ENCODE data around the gene KLHL4. TPM values are rescaled to one million over a fixed set of nuclear protein-coding genes. Genes with fewer than 3 reads are reported as not detected.
"Not testable (repeated sequence)": the region's sequence is repeated elsewhere in the genome, so short reads cannot be mapped to it uniquely, and the experiment has no call there.

KLHL4 gene
- total RNA-seq, 2 donors from 2014 or later, result 1.0 to 2.4 TPM

- no peaks in the 10 kb centered on the region for H3K4me1 ChIP-seq
- no peak for TF ChIP-seq CTCF (IDR thresholded peaks at IDR 0.05)
- no peaks in the 10 kb centered on the region for H3K9me3 ChIP-seq
- no peak overlapping the region for H3K27ac ChIP-seq
- H3K4me3 ChIP-seq, result no peak overlapping the region
- no peaks in the 10 kb centered on the region for H3K36me3 ChIP-seq
- H3K27me3 ChIP-seq, result no peaks in the 10 kb centered on the region
- no peak for DNase-seq (ENCODE audit: low spot score)
Observed at GRCh38 chrX:87663421-87663820, 145.8 kb downstream of the KLHL4 start.

- no peak for DNase-seq (ENCODE audit: low spot score)
- peak in 1 of 2 donors; percentile 64 for TF ChIP-seq CTCF (IDR thresholded peaks at IDR 0.05)
- no peaks in the 10 kb centered on the region for H3K36me3 ChIP-seq
- no peaks in the 10 kb centered on the region for H3K4me1 ChIP-seq
- no peak overlapping the region for H3K27ac ChIP-seq
- no peak overlapping the region for H3K4me3 ChIP-seq
- no peaks in the 10 kb centered on the region for H3K9me3 ChIP-seq
- no peaks in the 10 kb centered on the region for H3K27me3 ChIP-seq
Observed at GRCh38 chrX:87664381-87664780, 146.8 kb downstream of the KLHL4 start.

- DNase-seq (ENCODE audit: low spot score), result no peak
- H3K4me1 ChIP-seq, result no peaks in the 10 kb centered on the region
- no peaks in the 10 kb centered on the region for H3K27me3 ChIP-seq
- no peak overlapping the region for H3K27ac ChIP-seq
- H3K4me3 ChIP-seq, result no peak overlapping the region
- no peak for TF ChIP-seq CTCF (IDR thresholded peaks at IDR 0.05)
- H3K36me3 ChIP-seq, result no peaks in the 10 kb centered on the region
- no peaks in the 10 kb centered on the region for H3K9me3 ChIP-seq
Observed at GRCh38 chrX:87679849-87680248, 162.2 kb downstream of the KLHL4 start.

- Histone ChIP-seq H3K4me1 (no peaks in the 10 kb centered on the region), H3K36me3 (no peaks in the 10 kb centered on the region), H3K9me3 (no peaks in the 10 kb centered on the region), H3K27me3 (no peaks in the 10 kb centered on the region), H3K27ac (no peak overlapping the region), H3K4me3 (no peak overlapping the region)
- TF ChIP-seq CTCF (IDR thresholded peaks at IDR 0.05), result no peak
- no peak for DNase-seq (ENCODE audit: low spot score)
Observed at GRCh38 chrX:87687703-87688102, 170.1 kb downstream of the KLHL4 start.

GRCh38 chrX:87688113-87688748, 170.6 kb downstream of the KLHL4 start:
- H3K9me3 ChIP-seq; H3K27ac ChIP-seq; H3K4me3 ChIP-seq; DNase-seq (ENCODE audit: low spot score); H3K4me1 ChIP-seq; H3K27me3 ChIP-seq; H3K36me3 ChIP-seq: not testable (repeated sequence)

GRCh38 chrX:87689218-87689617, 171.6 kb downstream of the KLHL4 start:
- not testable (repeated sequence) for DNase-seq (ENCODE audit: low spot score); H3K9me3 ChIP-seq; H3K4me1 ChIP-seq; H3K27me3 ChIP-seq; H3K27ac ChIP-seq; H3K4me3 ChIP-seq; H3K36me3 ChIP-seq

- Histone ChIP-seq H3K36me3 (no peaks in the 10 kb centered on the region), H3K4me1 (no peaks in the 10 kb centered on the region), H3K9me3 (no peaks in the 10 kb centered on the region), H3K27me3 (no peaks in the 10 kb centered on the region), H3K27ac (no peak overlapping the region), H3K4me3 (no peak overlapping the region)
- TF ChIP-seq CTCF (IDR thresholded peaks at IDR 0.05), result no peak
- DNase-seq (ENCODE audit: low spot score), result no peak
Observed at GRCh38 chrX:87693204-87693603, 175.6 kb downstream of the KLHL4 start.
